Kidney (tissue), 14 donors: ENCODE data around the gene ESYT1. TPM values are rescaled to one million over a fixed set of nuclear protein-coding genes. Genes with fewer than 3 reads are reported as not detected.
A peak's percentile ranks its signal among the peaks of the same experiment; 100 is the strongest.

Experiments used
- DNase-seq, 5 donors: peaks; one replicate each; pipeline ENCODE4 v3.0.0-alpha.2; 2013 to 2020
- FAIRE-seq: peaks from 2 replicates; lab custom pipeline; 2012; peaks lifted over from hg19 to GRCh38; lab: Jason Lieb, UNC
- H3K27ac ChIP-seq, 2 donors: one replicate each; pipeline ENCODE4 v1.7.0; 2013; ENCODE audit warnings: low read depth in 2 of 2, low read length in 2 of 2, inconsistent platforms in 1 of 2
- H3K27me3 ChIP-seq: one replicate; pipeline ENCODE4 v1.7.1; 2013; ENCODE audit warnings: low read length, inconsistent platforms; ENCODE audit not compliant: control insufficient read depth, insufficient read depth
- H3K36me3 ChIP-seq, 3 donors: one replicate each; pipeline versions ENCODE4 v1.7.0 to v1.7.1; 2013; ENCODE audit warnings: low read length in 3 of 3, control low read depth in 1 of 3, inconsistent platforms in 1 of 3; ENCODE audit not compliant: insufficient read depth in 3 of 3, control insufficient read depth in 2 of 3
- H3K4me1 ChIP-seq, 3 donors: one replicate each; pipeline versions ENCODE4 v1.7.0 to v1.7.1; 2013; ENCODE audit warnings: low read length in 3 of 3, inconsistent platforms in 1 of 3, low read depth in 1 of 3; ENCODE audit not compliant: control insufficient read depth in 2 of 3, insufficient read depth in 2 of 3
- H3K4me3 ChIP-seq, 3 donors: one replicate each; pipeline versions ENCODE4 v1.7.0 to v1.8.1; 2013; ENCODE audit warnings: low read length in 3 of 3, control low read depth in 1 of 3, inconsistent platforms in 1 of 3
- H3K9ac ChIP-seq, 3 donors: one replicate each; pipeline versions ENCODE4 v1.7.0 to v1.7.1; 2013; ENCODE audit warnings: low read length in 3 of 3, control low read depth in 1 of 3, inconsistent platforms in 1 of 3
- H3K9me3 ChIP-seq, 3 donors: one replicate each; pipeline versions ENCODE4 v1.7.0 to v1.7.1; 2013; ENCODE audit warnings: low read length in 3 of 3, control low read depth in 1 of 3, inconsistent platforms in 1 of 3; ENCODE audit not compliant: control insufficient read depth in 2 of 3, insufficient read depth in 1 of 3
- intact Hi-C: fragments of 100-400 bp; cut with DNase I; formaldehyde crosslinking; loops from one replicate; pipeline ENCODE4 v1.11.1; 2022
- polyA plus RNA-seq: library from polyadenylated mRNA; stranded (reverse); fragments of 350-450 nt; fragmentation: Illumina TruSeq; extraction: RNeasy Lipid Tissue Mini Kit (QIAGEN cat#74804); gene quantifications from one replicate; pipeline ENCODE4 v1.2.3, GENCODE V29; 2014; ENCODE audit warnings: low read depth, low replicate concordance; ENCODE audit not compliant: insufficient read depth
- total RNA-seq: library from RNA; stranded (reverse); fragmentation: NEBNext Ultra II Directional; extraction: Animal tissue kit (Norgen Biotek cat#: 25700); gene quantifications from one replicate; pipeline ENCODE4 v1.2.1, GENCODE V29; 2021
- TF ChIP-seq, protein P1 (sequence below): IDR thresholded peaks from 3 replicates; pipeline ENCODE4 v1.5.1; 2012; ENCODE audit warnings: mild to moderate bottlenecking, moderate library complexity, borderline replicate concordance; ENCODE audit not compliant: insufficient read depth; ENCODE audit errors: extremely low read depth
- donor health status: control.
- donor health status: control.
- donor health status: control.
- donor health status: control.
- donor health status: control.
- donor health status: DM: yes; HTN: yes; CAD: no.
- donor health status: Normal renal cell carcinoma (clear cell type).

Gene ESYT1
- total and polyA plus RNA-seq, 2 donors from 2014 or later: 40.4 to 104 TPM

DNA sequence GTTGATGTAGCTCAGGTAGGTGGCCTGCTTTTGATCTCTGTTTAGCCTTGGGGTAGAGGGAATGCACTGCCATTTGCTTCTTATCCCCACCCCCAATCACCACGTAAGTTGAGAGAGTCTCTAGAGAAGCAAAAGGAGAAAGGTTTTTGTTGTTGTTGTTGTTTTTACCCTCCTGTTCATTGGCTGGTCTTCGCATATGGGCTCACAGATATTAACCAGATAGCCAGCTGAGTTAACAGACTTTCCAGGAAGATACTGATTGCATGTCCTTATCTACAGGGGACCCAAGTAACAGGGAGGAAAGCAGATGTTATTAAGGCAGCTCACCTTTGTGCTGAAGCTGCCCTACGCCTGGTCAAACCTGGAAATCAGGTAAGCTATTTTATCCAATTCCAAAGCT lies 20.8 kb upstream of the ESYT1 start:
- no peak overlapping the region for H3K4me3 ChIP-seq
- peaks cover 21 to 48% (median 36%) of the 10 kb centered on the region in 3 donors for H3K36me3 ChIP-seq
- no peak for DNase-seq
- no peak for FAIRE-seq
- intact Hi-C loops: no loop called here
- TF ChIP-seq, protein P1, sequence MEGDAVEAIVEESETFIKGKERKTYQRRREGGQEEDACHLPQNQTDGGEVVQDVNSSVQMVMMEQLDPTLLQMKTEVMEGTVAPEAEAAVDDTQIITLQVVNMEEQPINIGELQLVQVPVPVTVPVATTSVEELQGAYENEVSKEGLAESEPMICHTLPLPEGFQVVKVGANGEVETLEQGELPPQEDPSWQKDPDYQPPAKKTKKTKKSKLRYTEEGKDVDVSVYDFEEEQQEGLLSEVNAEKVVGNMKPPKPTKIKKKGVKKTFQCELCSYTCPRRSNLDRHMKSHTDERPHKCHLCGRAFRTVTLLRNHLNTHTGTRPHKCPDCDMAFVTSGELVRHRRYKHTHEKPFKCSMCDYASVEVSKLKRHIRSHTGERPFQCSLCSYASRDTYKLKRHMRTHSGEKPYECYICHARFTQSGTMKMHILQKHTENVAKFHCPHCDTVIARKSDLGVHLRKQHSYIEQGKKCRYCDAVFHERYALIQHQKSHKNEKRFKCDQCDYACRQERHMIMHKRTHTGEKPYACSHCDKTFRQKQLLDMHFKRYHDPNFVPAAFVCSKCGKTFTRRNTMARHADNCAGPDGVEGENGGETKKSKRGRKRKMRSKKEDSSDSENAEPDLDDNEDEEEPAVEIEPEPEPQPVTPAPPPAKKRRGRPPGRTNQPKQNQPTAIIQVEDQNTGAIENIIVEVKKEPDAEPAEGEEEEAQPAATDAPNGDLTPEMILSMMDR: no peak
- no peaks in the 10 kb centered on the region for H3K27me3 ChIP-seq
- H3K4me1 ChIP-seq: peaks cover 0 to 15% (median 10%) of the 10 kb centered on the region in 3 donors
- H3K27ac ChIP-seq: no peak overlapping the region
- no peaks in the 10 kb centered on the region for H3K9me3 ChIP-seq
- no peak overlapping the region for H3K9ac ChIP-seq

DNA sequence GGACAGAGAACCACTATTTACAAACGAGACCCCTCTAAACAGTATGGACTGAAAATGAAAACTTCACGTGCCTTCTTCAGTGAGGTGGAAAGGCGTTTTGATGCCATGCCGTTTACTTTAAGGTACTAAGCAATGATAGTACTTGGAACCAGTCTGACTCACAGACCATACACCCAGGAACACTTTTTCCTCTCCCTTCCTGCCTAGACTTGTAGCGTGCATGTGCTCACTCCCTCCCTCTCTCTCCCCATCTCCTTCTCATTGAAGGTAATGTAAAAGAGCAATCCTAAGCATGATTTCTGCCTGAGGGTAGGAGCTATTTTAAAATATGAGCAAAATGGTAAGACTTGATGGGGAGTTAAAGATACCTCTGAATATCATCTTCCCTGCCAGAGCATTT lies 17.5 kb upstream of the ESYT1 start:
- peaks cover 0 to 7% (median 7%) of the 10 kb centered on the region in 3 donors for H3K4me1 ChIP-seq
- H3K36me3 ChIP-seq: peaks cover 21 to 48% (median 37%) of the 10 kb centered on the region in 3 donors
- no peaks in the 10 kb centered on the region for H3K27me3 ChIP-seq
- intact Hi-C loops: no loop called here
- no peak overlapping the region for H3K27ac ChIP-seq
- TF ChIP-seq, protein P1: no peak
- no peaks in the 10 kb centered on the region for H3K9me3 ChIP-seq
- no peak overlapping the region for H3K9ac ChIP-seq
- no peak overlapping the region for H3K4me3 ChIP-seq
- FAIRE-seq (no peak), DNase-seq (no peak)

DNA sequence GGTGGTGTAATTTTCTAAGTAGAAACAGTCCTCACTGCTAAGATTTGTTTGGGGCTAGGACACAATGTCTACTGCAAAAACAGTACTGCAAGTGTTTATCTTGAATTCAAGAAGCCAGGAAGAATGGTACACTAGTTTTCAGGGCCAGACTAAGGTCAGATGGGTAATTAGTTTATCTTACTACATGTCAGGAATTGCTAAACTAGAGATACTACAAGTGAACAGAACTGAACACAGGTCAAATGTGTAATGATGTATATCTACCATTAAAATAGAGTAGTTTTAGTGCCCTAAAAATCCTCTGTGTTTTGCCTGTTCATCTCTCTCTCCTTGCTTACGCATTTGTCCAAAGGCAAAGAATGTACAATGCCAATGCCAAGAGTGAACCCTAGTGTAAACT lies 14.0 kb upstream of the ESYT1 start:
- no peaks in the 10 kb centered on the region for H3K9me3 ChIP-seq
- H3K9ac ChIP-seq: no peak overlapping the region
- intact Hi-C loops: no loop called here
- FAIRE-seq: no peak
- TF ChIP-seq, protein P1: no peak
- peaks cover 15 to 28% (median 21%) of the 10 kb centered on the region in 3 donors for H3K36me3 ChIP-seq
- DNase-seq: no peak
- peaks cover 0 to 8% (median 7%) of the 10 kb centered on the region in 3 donors for H3K4me1 ChIP-seq
- no peak overlapping the region for H3K4me3 ChIP-seq
- no peaks in the 10 kb centered on the region for H3K27me3 ChIP-seq
- H3K27ac ChIP-seq: no peak overlapping the region

DNA sequence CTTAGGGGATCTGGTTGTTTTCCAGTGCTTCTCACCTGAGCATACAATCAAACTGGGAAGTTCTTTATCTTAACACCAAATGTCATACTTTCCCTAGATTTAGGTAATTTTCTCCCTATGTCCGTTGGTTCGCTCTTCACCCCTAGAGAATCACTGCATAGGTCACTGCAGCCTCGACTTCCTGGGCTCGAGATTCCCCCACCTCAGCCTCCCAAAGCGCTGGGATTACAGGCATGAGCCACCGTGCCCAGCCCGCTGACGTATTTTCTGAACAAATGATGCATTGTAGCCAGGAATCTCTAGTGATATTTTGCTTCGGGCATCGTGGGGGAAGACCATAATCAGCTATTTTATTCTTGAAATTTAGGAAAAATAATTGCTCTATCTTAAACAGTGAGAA lies 12.7 kb upstream of the ESYT1 start:
- TF ChIP-seq, protein P1: no peak
- intact Hi-C loops: no loop called here
- no peak for FAIRE-seq

More for the DNA sequence above, 12.7 kb upstream of the ESYT1 start:
- H3K4me3 ChIP-seq: peak overlapping the region; percentile 91 to 99 (median 99)
- peak overlapping the region in 1 of 2 donors; percentile 7 for H3K27ac ChIP-seq
- DNase-seq: peak in 2 of 5 donors; percentile 23 to 50
- peaks cover 0 to 16% (median 15%) of the 10 kb centered on the region in 3 donors for H3K4me1 ChIP-seq
- no peaks in the 10 kb centered on the region for H3K9me3 ChIP-seq
- H3K27me3 ChIP-seq: no peaks in the 10 kb centered on the region
- peak overlapping the region in 2 of 3 donors; percentile 91 to 98 for H3K9ac ChIP-seq
- H3K36me3 ChIP-seq: peaks cover 10 to 15% (median 15%) of the 10 kb centered on the region in 3 donors
